HG02840 (cell line): Measurements from ENCODE around the gene EFCAB13.

ENCODE experiments used
- ATAC-seq: cut with Tn5 transposase; IDR thresholded peaks from one replicate; pipeline ENCODE4 v1.9.1; 2021; ENCODE audit warnings: mild to moderate bottlenecking, moderate library complexity, moderate number of reproducible peaks; ENCODE audit not compliant: unreplicated experiment, low FRiP score

Gene EFCAB13

GRCh38 chr17:47292206-47292605 is 31.5 kb upstream of the EFCAB13 start:
- no peak for ATAC-seq

GRCh38 chr17:47295037-47295873 is 28.5 kb upstream of the EFCAB13 start:
- no peak for ATAC-seq

GRCh38 chr17:47295874-47296255 is 27.9 kb upstream of the EFCAB13 start:
- no peak for ATAC-seq

GRCh38 chr17:47297661-47298400 is 25.9 kb upstream of the EFCAB13 start:
- no peak for ATAC-seq

GRCh38 chr17:47298712-47299111 is 25.0 kb upstream of the EFCAB13 start:
- ATAC-seq: no peak

GRCh38 chr17:47299239-47299910 is 24.4 kb upstream of the EFCAB13 start:
- no peak for ATAC-seq

- no peak for ATAC-seq
These were observed 23.0 kb upstream of the EFCAB13 start for GRCh38 chr17:47300718-47301117.

GRCh38 chr17:47301161-47301560 is 22.6 kb upstream of the EFCAB13 start:
- ATAC-seq: no peak

- ATAC-seq: no peak
These were observed 21.9 kb upstream of the EFCAB13 start for GRCh38 chr17:47301831-47302230.

- ATAC-seq: no peak
These were observed 19.6 kb upstream of the EFCAB13 start for GRCh38 chr17:47304186-47304585.

GRCh38 chr17:47305302-47305923 is 18.3 kb upstream of the EFCAB13 start:
- ATAC-seq: no peak

- ATAC-seq: no peak
These were observed 13.5 kb upstream of the EFCAB13 start for GRCh38 chr17:47310186-47310733.

GRCh38 chr17:47311420-47311819 is 12.3 kb upstream of the EFCAB13 start:
- ATAC-seq: no peak

- ATAC-seq: no peak
These were observed 8.1 kb upstream of the EFCAB13 start for GRCh38 chr17:47315451-47316266.

GRCh38 chr17:47316311-47316710 is 7.4 kb upstream of the EFCAB13 start:
- ATAC-seq: no peak

GRCh38 chr17:47317119-47317518 is 6.6 kb upstream of the EFCAB13 start:
- ATAC-seq: no peak

- ATAC-seq: no peak
These were observed 5.4 kb upstream of the EFCAB13 start for GRCh38 chr17:47318197-47318918.

- no peak for ATAC-seq
These were observed 2.8 kb upstream of the EFCAB13 start for GRCh38 chr17:47320879-47321502.
